BLaER1 (cell line): ENCODE results near the gene GNAL.

Experiments
- H3K27ac ChIP-seq: shearing (Covaris generic); formaldehyde crosslinking; 2 replicates; pipeline ENCODE4 v1.8.1; 2022
- H3K27me3 ChIP-seq: shearing (Covaris generic); formaldehyde crosslinking; 2 replicates; pipeline ENCODE4 v1.8.1; 2022
- H3K36me3 ChIP-seq: shearing (Covaris generic); formaldehyde crosslinking; 2 replicates; pipeline ENCODE4 v1.8.1; 2022
- H3K4me1 ChIP-seq: shearing (Covaris generic); formaldehyde crosslinking; 2 replicates; pipeline ENCODE4 v1.8.1; 2022
- H3K4me2 ChIP-seq: shearing (Covaris generic); formaldehyde crosslinking; 2 replicates; pipeline ENCODE4 v1.8.1; 2022
- H3K4me3 ChIP-seq: shearing (Covaris generic); formaldehyde crosslinking; 2 replicates; pipeline ENCODE4 v1.8.1; 2022
- H3K9ac ChIP-seq: shearing (Covaris generic); formaldehyde crosslinking; 2 replicates; pipeline ENCODE4 v1.8.1; 2022
- H3K9me3 ChIP-seq: shearing (Covaris generic); formaldehyde crosslinking; 2 replicates; pipeline ENCODE4 v1.8.1; 2022
- H4K20me1 ChIP-seq: shearing (Covaris generic); formaldehyde crosslinking; 2 replicates; pipeline ENCODE4 v1.8.1; 2022
- Cebpa-rat ChIP-seq: shearing (Covaris generic); IDR thresholded peaks from 2 replicates; pipeline ENCODE4 v1.8.1; 2022

Gene GNAL

GRCh38 chr18:11658019-11658418 lies 31.0 kb upstream of the GNAL start:
- Histone ChIP-seq H3K9me3 (no peaks in the 10 kb centered on the region), H4K20me1 (no peaks in the 10 kb centered on the region), H3K4me1 (no peaks in the 10 kb centered on the region), H3K9ac (no peak overlapping the region), H3K27ac (no peak overlapping the region), H3K36me3 (no peaks in the 10 kb centered on the region), H3K4me3 (no peak overlapping the region), H3K4me2 (no peak overlapping the region), H3K27me3 (no peaks in the 10 kb centered on the region)
- no peak for TF ChIP-seq Cebpa-rat

- H3K27me3 ChIP-seq, result no peaks in the 10 kb centered on the region
- no peak overlapping the region for H3K4me3 ChIP-seq
- H3K4me2 ChIP-seq, result no peak overlapping the region
- no peaks in the 10 kb centered on the region for H3K9me3 ChIP-seq
- H3K27ac ChIP-seq, result no peak overlapping the region
- H3K36me3 ChIP-seq, result no peaks in the 10 kb centered on the region
- no peak for TF ChIP-seq Cebpa-rat
- no peak overlapping the region for H3K9ac ChIP-seq
- no peaks in the 10 kb centered on the region for H4K20me1 ChIP-seq
- no peaks in the 10 kb centered on the region for H3K4me1 ChIP-seq
Measured at GRCh38 chr18:11658989-11659388, 30.1 kb upstream of the GNAL start.

DNA sequence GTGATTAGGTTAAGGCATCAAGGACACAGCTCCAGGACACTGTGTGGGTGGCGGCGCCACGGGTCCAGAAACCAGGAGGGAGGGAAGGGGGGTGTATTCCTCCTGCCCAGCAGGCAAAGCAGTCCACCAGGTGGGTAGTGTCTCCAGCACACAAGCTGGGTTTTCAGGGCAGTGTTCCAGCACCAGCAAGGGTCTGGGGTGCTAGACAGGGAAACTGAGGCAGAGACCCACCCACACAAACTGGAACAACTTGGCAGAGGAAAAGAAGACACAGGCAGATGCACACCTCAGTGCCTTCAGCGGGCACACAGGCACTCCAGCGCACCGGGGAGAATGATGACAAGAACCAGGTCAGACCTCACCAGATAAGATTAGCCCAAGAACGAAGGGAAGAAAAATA lies 28.4 kb upstream of the GNAL start:
- Histone ChIP-seq H3K9ac (no peak overlapping the region), H3K4me1 (no peaks in the 10 kb centered on the region), H3K27ac (no peak overlapping the region), H4K20me1 (no peaks in the 10 kb centered on the region), H3K9me3 (no peaks in the 10 kb centered on the region), H3K4me3 (no peak overlapping the region), H3K36me3 (no peaks in the 10 kb centered on the region), H3K27me3 (no peaks in the 10 kb centered on the region), H3K4me2 (no peak overlapping the region)
- no peak for TF ChIP-seq Cebpa-rat

GRCh38 chr18:11661430-11661829 lies 27.6 kb upstream of the GNAL start:
- H3K27me3 ChIP-seq, result no peaks in the 10 kb centered on the region

DNA sequence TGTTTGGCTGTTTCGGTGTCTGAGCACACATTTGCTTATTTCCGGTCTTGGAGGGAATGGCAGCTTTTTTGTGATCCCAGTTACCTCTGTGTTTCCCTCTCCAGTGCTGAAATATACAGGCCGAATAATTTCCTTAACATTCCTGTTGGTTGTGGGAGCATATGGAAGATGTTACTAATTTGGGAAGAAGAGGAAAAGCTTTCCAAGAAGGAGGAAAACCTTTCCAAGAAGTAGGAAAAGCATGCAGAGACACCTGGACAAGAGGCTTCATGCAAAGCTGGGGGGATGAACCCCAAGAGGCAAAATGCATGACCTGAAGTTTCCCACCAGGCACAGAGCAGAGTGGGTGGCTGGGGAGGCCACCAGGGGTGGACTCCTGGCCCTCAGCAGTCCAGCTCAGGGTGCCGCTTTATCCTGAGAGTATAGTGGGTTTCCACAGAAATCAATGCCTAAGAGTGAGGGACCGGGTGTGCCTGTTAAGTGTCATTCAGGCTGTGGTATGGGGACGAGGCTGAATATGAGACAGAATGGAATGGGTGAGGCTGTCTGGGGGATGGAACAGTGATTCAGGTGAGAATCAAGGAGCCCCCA lies 25.5 kb upstream of the GNAL start:
- no peak overlapping the region for H3K4me2 ChIP-seq

More at GRCh38 chr18:11661430-11661829, 27.6 kb upstream of the GNAL start:
- H3K9me3 ChIP-seq, result no peaks in the 10 kb centered on the region
- no peak for TF ChIP-seq Cebpa-rat
- no peaks in the 10 kb centered on the region for H3K4me1 ChIP-seq
- H3K36me3 ChIP-seq, result no peaks in the 10 kb centered on the region
- H4K20me1 ChIP-seq, result no peaks in the 10 kb centered on the region
- H3K27ac ChIP-seq, result no peak overlapping the region
- H3K4me2 ChIP-seq, result no peak overlapping the region
- H3K9ac ChIP-seq, result no peak overlapping the region
- no peak overlapping the region for H3K4me3 ChIP-seq

DNA sequence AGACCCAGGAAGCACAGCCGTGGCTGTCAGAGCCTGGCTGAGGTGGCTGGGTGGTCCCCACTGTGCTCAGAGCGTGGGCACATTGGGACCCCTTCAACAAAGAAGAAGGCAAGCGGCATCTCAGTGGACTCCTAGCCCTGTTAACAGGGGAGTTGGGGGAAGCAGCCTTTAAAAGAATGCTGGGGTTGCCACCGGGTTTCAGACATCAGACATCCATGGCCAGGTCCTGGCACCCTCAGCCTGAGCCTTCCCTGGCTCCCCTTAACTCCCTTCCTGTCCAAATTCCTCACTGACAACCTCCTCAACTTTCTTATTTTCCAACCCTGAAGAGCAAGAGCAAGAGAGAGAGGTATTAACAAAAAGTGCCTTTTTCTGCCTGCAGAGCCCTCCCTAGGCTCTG lies 24.8 kb upstream of the GNAL start:
- H3K27ac ChIP-seq, result no peak overlapping the region
- no peaks in the 10 kb centered on the region for H3K4me1 ChIP-seq
- H4K20me1 ChIP-seq, result no peaks in the 10 kb centered on the region
- TF ChIP-seq Cebpa-rat, result no peak
- no peaks in the 10 kb centered on the region for H3K27me3 ChIP-seq
- no peak overlapping the region for H3K4me3 ChIP-seq
- H3K36me3 ChIP-seq, result no peaks in the 10 kb centered on the region
- H3K4me2 ChIP-seq, result no peak overlapping the region
- H3K9me3 ChIP-seq, result no peaks in the 10 kb centered on the region
- no peak overlapping the region for H3K9ac ChIP-seq

More for the DNA sequence above, 25.5 kb upstream of the GNAL start:
- Histone ChIP-seq H3K4me3 (no peak overlapping the region), H3K27me3 (no peaks in the 10 kb centered on the region), H3K9ac (no peak overlapping the region), H3K27ac (no peak overlapping the region), H3K9me3 (no peaks in the 10 kb centered on the region), H3K4me1 (no peaks in the 10 kb centered on the region), H4K20me1 (no peaks in the 10 kb centered on the region), H3K36me3 (no peaks in the 10 kb centered on the region)
- no peak for TF ChIP-seq Cebpa-rat

DNA sequence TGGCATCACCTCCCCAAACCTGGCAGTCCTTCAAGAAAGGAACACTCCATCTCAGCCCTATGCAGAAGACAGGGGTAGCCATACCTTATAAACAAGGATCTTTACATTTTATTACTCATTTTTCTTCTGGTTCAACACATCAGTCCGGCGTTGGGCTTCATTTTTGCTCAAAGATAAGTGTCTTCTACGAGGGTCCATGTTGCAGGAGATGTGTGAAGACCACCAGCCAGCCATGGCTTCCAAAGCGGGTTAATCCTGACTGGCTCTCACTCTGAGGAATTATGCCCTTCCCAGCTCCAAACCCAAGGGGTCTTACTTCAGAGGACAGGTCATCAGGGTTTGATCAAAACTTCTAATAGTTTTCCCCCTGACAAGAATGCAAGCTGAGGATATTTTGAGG lies 23.9 kb upstream of the GNAL start:
- no peaks in the 10 kb centered on the region for H3K36me3 ChIP-seq
- no peak overlapping the region for H3K4me3 ChIP-seq
- H3K4me1 ChIP-seq, result peaks cover 6% of the 10 kb centered on the region; the same call in 1 of the 2 replicates
- no peak overlapping the region for H3K27ac ChIP-seq
- no peak overlapping the region for H3K4me2 ChIP-seq
- no peak for TF ChIP-seq Cebpa-rat
- H3K9me3 ChIP-seq, result no peaks in the 10 kb centered on the region
- H4K20me1 ChIP-seq, result no peaks in the 10 kb centered on the region
- H3K27me3 ChIP-seq, result no peaks in the 10 kb centered on the region
- no peak overlapping the region for H3K9ac ChIP-seq

- Histone ChIP-seq H4K20me1 (no peaks in the 10 kb centered on the region), H3K27me3 (no peaks in the 10 kb centered on the region), H3K9ac (no peak overlapping the region), H3K36me3 (no peaks in the 10 kb centered on the region), H3K4me2 (no peak overlapping the region), H3K9me3 (no peaks in the 10 kb centered on the region), H3K4me3 (no peak overlapping the region), H3K4me1 (peaks cover 8% of the 10 kb centered on the region; the same call in 1 of the 2 replicates), H3K27ac (no peak overlapping the region)
- TF ChIP-seq Cebpa-rat, result no peak
Measured at GRCh38 chr18:11665587-11665986, 23.5 kb upstream of the GNAL start.

- Histone ChIP-seq H3K9me3 (no peaks in the 10 kb centered on the region), H3K27ac (no peak overlapping the region), H3K9ac (no peak overlapping the region), H4K20me1 (no peaks in the 10 kb centered on the region), H3K4me2 (no peak overlapping the region), H3K4me3 (no peak overlapping the region), H3K36me3 (no peaks in the 10 kb centered on the region), H3K4me1 (peaks cover 8% of the 10 kb centered on the region; the same call in 1 of the 2 replicates), H3K27me3 (no peaks in the 10 kb centered on the region)
- no peak for TF ChIP-seq Cebpa-rat
Measured at GRCh38 chr18:11666176-11666575, 22.9 kb upstream of the GNAL start.

DNA sequence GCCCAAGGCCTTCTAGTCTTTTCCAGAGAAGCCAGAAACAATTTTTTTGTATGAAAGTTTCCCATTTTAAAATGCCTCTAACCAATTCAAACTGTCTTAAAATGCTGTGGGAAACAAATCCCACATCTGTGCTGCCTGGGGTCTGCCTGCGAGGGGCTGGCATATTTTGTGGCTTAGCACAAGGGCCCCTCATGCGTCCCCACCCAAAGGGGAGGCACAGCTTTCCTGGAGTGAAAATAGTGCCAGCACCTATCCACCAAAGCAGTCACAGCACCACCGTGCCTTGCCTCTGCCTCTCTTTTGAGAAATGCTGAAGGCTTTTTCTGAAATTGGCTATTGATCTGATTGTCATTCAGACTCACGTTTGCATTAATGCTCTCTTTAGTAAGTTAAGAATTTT lies 22.2 kb upstream of the GNAL start:
- no peak overlapping the region for H3K9ac ChIP-seq
- TF ChIP-seq Cebpa-rat, result no peak

GRCh38 chr18:11667578-11667977 lies 21.5 kb upstream of the GNAL start:
- no peak overlapping the region for H3K9ac ChIP-seq
- H3K27ac ChIP-seq, result no peak overlapping the region
- H3K27me3 ChIP-seq, result no peaks in the 10 kb centered on the region
- TF ChIP-seq Cebpa-rat, result no peak
- no peaks in the 10 kb centered on the region for H3K36me3 ChIP-seq
- no peak overlapping the region for H3K4me3 ChIP-seq
- H3K9me3 ChIP-seq, result no peaks in the 10 kb centered on the region
- no peak overlapping the region for H3K4me2 ChIP-seq
- H3K4me1 ChIP-seq, result peaks cover 8% of the 10 kb centered on the region; the same call in 1 of the 2 replicates
- H4K20me1 ChIP-seq, result no peaks in the 10 kb centered on the region

More for the DNA sequence above, 22.2 kb upstream of the GNAL start:
- Histone ChIP-seq H3K9me3 (no peaks in the 10 kb centered on the region), H3K4me1 (peaks cover 8% of the 10 kb centered on the region; the same call in 1 of the 2 replicates), H3K27me3 (no peaks in the 10 kb centered on the region), H4K20me1 (no peaks in the 10 kb centered on the region), H3K27ac (no peak overlapping the region), H3K4me3 (no peak overlapping the region), H3K36me3 (no peaks in the 10 kb centered on the region), H3K4me2 (no peak overlapping the region)
